Measurements from ENCODE around the gene EPS8.

DNA sequence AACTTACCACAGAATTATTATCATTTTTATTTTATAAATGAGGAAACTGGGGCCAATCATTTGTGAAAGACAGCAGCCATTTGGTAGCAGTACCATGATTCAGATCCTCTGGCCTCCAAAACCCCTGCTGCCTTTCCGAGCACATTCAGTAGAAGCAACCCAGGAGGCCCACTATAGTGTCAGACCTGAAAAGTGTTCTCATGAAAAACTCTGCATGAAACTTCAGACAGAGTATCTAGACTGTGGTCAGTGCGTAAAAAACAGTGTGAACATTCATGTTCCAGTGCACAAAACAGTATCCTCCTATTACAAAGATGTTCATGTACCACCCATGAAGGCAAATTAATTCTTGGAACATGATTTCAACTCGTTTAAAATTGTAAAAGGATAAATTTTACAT, 112.0 kb downstream of the EPS8 start:
- TF ChIP-seq, protein P1, sequence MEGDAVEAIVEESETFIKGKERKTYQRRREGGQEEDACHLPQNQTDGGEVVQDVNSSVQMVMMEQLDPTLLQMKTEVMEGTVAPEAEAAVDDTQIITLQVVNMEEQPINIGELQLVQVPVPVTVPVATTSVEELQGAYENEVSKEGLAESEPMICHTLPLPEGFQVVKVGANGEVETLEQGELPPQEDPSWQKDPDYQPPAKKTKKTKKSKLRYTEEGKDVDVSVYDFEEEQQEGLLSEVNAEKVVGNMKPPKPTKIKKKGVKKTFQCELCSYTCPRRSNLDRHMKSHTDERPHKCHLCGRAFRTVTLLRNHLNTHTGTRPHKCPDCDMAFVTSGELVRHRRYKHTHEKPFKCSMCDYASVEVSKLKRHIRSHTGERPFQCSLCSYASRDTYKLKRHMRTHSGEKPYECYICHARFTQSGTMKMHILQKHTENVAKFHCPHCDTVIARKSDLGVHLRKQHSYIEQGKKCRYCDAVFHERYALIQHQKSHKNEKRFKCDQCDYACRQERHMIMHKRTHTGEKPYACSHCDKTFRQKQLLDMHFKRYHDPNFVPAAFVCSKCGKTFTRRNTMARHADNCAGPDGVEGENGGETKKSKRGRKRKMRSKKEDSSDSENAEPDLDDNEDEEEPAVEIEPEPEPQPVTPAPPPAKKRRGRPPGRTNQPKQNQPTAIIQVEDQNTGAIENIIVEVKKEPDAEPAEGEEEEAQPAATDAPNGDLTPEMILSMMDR (IDR thresholded peaks at IDR 0.05; ENCODE audit: low read length): no peak
- TF ChIP-seq EZH2 (IDR thresholded peaks at IDR 0.05; ENCODE audit: borderline replicate concordance, low read length): no peak

All from OCI-LY1 (cell line).